ENCODE measurements around the gene ASNSD1.

DNA sequence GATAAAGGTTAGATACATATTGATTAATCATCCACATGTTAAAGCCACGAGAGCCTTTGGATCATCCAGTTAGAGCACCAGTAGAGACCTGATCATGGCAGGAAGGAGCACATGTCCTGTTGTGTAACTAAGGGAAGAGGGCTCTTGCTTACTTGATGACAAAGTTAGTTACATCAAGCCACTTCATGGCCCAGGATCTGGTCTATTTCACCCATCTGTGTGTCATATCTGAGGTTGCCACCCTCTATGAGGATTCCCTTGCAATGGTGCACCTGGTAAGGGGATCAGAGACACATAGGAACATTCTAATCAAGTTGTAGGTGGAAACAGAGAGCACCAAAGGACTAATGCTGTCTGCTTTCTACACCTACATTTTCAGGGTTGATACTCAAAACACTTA is 19.9 kb downstream of the ASNSD1 start:
- TF ChIP-seq, protein P1, sequence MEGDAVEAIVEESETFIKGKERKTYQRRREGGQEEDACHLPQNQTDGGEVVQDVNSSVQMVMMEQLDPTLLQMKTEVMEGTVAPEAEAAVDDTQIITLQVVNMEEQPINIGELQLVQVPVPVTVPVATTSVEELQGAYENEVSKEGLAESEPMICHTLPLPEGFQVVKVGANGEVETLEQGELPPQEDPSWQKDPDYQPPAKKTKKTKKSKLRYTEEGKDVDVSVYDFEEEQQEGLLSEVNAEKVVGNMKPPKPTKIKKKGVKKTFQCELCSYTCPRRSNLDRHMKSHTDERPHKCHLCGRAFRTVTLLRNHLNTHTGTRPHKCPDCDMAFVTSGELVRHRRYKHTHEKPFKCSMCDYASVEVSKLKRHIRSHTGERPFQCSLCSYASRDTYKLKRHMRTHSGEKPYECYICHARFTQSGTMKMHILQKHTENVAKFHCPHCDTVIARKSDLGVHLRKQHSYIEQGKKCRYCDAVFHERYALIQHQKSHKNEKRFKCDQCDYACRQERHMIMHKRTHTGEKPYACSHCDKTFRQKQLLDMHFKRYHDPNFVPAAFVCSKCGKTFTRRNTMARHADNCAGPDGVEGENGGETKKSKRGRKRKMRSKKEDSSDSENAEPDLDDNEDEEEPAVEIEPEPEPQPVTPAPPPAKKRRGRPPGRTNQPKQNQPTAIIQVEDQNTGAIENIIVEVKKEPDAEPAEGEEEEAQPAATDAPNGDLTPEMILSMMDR (IDR thresholded peaks at IDR 0.05): no peak
- no peak for TF ChIP-seq EP300 (IDR thresholded peaks at IDR 0.05)

Data from tibial nerve (tissue), 4 donors.